ENCODE measurements around the gene TBC1D14. TPM values are rescaled to one million over a fixed set of nuclear protein-coding genes. Genes with fewer than 3 reads are reported as not detected.

Gene TBC1D14
- total and polyA plus RNA-seq, 9 of the 15 experiments (the other 6 are each of a cell fraction or from before 2014, with no cell fraction given) = 2.1 to 59.6 (median 44.8) TPM

- peak; percentile 48; the same call in 1 of the 2 replicates for TF ChIP-seq JUN (IDR thresholded peaks at IDR 0.05; ENCODE audit: borderline replicate concordance, low read depth, low read length)
- no peak for TF ChIP-seq JUN (CRISPR knock-in tag; IDR thresholded peaks at IDR 0.05; ENCODE audit: borderline replicate concordance)
- no peak for TF ChIP-seq ZNF224 (CRISPR knock-in tag; IDR thresholded peaks at IDR 0.05)
- TF ChIP-seq RREB1 (CRISPR knock-in tag; IDR thresholded peaks at IDR 0.05) = no peak
- TF ChIP-seq SMARCA4 (IDR thresholded peaks at IDR 0.05) = peak; percentile 58; the same call in 1 of the 2 replicates
- no peak for TF ChIP-seq NR0B1 (IDR thresholded peaks at IDR 0.05; ENCODE audit: partially characterized antibody)
- TF ChIP-seq NRF1 (conservative IDR thresholded peaks at IDR 0.05 in 1 of 2, IDR thresholded peaks at IDR 0.05 in 1 of 2) = peak in 1 of 2 experiments; percentile 37; a peak in 3 of 4 replicates
- TF ChIP-seq ZHX1 (conservative IDR thresholded peaks at IDR 0.05; ENCODE audit: low read length) = no peak
- TF ChIP-seq RBBP5 (IDR thresholded peaks at IDR 0.05; ENCODE audit: borderline replicate concordance, insufficient read depth, low read length, poor library complexity, severe bottlenecking) = peak; percentile 29
- no peak for TF ChIP-seq SIX5 (IDR thresholded peaks at IDR 0.05; ENCODE audit: borderline replicate concordance in 1 of 2, insufficient read depth in 1 of 2, low read depth in 1 of 2, low read length in 2 of 2)
- no peak for TF ChIP-seq ZNF347 (CRISPR knock-in tag; IDR thresholded peaks at IDR 0.05; ENCODE audit: low read depth)
- TF ChIP-seq SMARCE1 (IDR thresholded peaks at IDR 0.05) = peak; percentile 64; the same call in 1 of the 2 replicates
- TF ChIP-seq DIDO1 (tag; IDR thresholded peaks at IDR 0.05; ENCODE audit: low read depth) = no peak
- no peak for TF ChIP-seq PRPF4 (IDR thresholded peaks at IDR 0.05; ENCODE audit: insufficient read depth, low read depth, low read length, poor library complexity, severe bottlenecking)
- no peak for TF ChIP-seq HMG20A (CRISPR knock-in tag; conservative IDR thresholded peaks at IDR 0.05)
- TF ChIP-seq CREM (IDR thresholded peaks at IDR 0.05; ENCODE audit: low read depth) = peak; percentile 44
- TF ChIP-seq GTF2F1 (IDR thresholded peaks at IDR 0.05; ENCODE audit: low read depth, low read length) = no peak
- no peak for TF ChIP-seq PTBP1 (IDR thresholded peaks at IDR 0.05; ENCODE audit: low read depth, low read length)
- TF ChIP-seq CBFB (CRISPR knock-in tag; IDR thresholded peaks at IDR 0.05) = 0 out of 2 replicates have a peak, but pooled peaks have one; percentile 80
Measured at GRCh38 chr4:6925357-6925836, 15.8 kb downstream of the TBC1D14 start (continued).

Measured in K562 (cell line).